Measurements from ENCODE around the gene TSKU. TPM values are rescaled to one million over a fixed set of nuclear protein-coding genes. Genes with fewer than 3 reads are reported as not detected.

Gene TSKU
- total and polyA plus RNA-seq, 8 donors, result 2.7 to 25.2 (median 10.7) TPM

GRCh38 chr11:76782531-76783293 lies 444 bp upstream of the TSKU start:
- no peak for FAIRE-seq
- intact Hi-C loops (cut with DNase I), result no loop called here
- DNase-seq, result peak; percentile 77 to 91 (median 86)
- ATAC-seq, result peak; percentile 76 to 85 (median 82)
- Histone ChIP-seq H3K4me1 (no peaks in the 10 kb centered on the region), H3K27me3 (no peaks in the 10 kb centered on the region), H3K4me3 (peak overlapping the region in 3 of 4 donors; percentile 61 to 85 (median 82)), H3K36me3 (no peaks in the 10 kb centered on the region), H3K9me3 (no peaks in the 10 kb centered on the region), H3K27ac (peak overlapping the region in 3 of 4 donors; percentile 29 to 78 (median 76))
- 1 to 2% methylated on average over 36 to 38 of the region's 38 CpGs for WGBS, 2 donors
- no peak for TF ChIP-seq CTCF (IDR thresholded peaks at IDR 0.05)

- Histone ChIP-seq H3K4me3 (peak overlapping the region; percentile 61 to 85 (median 78)), H3K27me3 (no peaks in the 10 kb centered on the region), H3K36me3 (no peaks in the 10 kb centered on the region), H3K4me1 (peaks cover 4 to 13% (median 12%) of the 10 kb centered on the region in 3 donors), H3K27ac (peak overlapping the region; percentile 18 to 78 (median 54)), H3K9me3 (no peaks in the 10 kb centered on the region)
- DNase-seq (peak; percentile 45 to 88 (median 64)), FAIRE-seq (no peak), ATAC-seq (peak; percentile 39 to 53 (median 52))
- 2% methylated on average over 57 to 65 of the region's 65 CpGs for WGBS, 2 donors
- no peak for TF ChIP-seq CTCF (IDR thresholded peaks at IDR 0.05)
- intact Hi-C loops (cut with DNase I), result no loop called here
Measured at GRCh38 chr11:76783896-76784813, 999 bp downstream of the TSKU start.

GRCh38 chr11:76785513-76785912 lies 2.4 kb downstream of the TSKU start:
- no peaks in the 10 kb centered on the region for H3K27me3 ChIP-seq
- no peak overlapping the region for H3K4me3 ChIP-seq
- ATAC-seq, result no peak
- H3K27ac ChIP-seq, result no peak overlapping the region
- intact Hi-C loops (cut with DNase I), result no loop called here
- H3K36me3 ChIP-seq, result no peaks in the 10 kb centered on the region
- 81 to 90% methylated on average over 6 of the region's 6 CpGs for WGBS, 2 donors
- peaks cover 4 to 14% (median 13%) of the 10 kb centered on the region in 3 donors for H3K4me1 ChIP-seq
- no peaks in the 10 kb centered on the region for H3K9me3 ChIP-seq
- DNase-seq, result no peak
- no peak for TF ChIP-seq CTCF (IDR thresholded peaks at IDR 0.05)
- FAIRE-seq, result no peak

- Histone ChIP-seq H3K36me3 (no peaks in the 10 kb centered on the region), H3K4me1 (peaks cover 4 to 14% (median 13%) of the 10 kb centered on the region in 3 donors), H3K27ac (no peak overlapping the region), H3K9me3 (no peaks in the 10 kb centered on the region), H3K27me3 (no peaks in the 10 kb centered on the region), H3K4me3 (no peak overlapping the region)
- WGBS, 2 donors, result 88 to 89% methylated on average over 6 of the region's 6 CpGs
- no peak for TF ChIP-seq CTCF (IDR thresholded peaks at IDR 0.05)
- FAIRE-seq (no peak), DNase-seq (no peak), ATAC-seq (no peak)
- intact Hi-C loops (cut with DNase I), result no loop called here
Measured at GRCh38 chr11:76786016-76786415, 2.9 kb downstream of the TSKU start.
